ENCODE data around the gene ATRIP.

ATRIP gene

DNA sequence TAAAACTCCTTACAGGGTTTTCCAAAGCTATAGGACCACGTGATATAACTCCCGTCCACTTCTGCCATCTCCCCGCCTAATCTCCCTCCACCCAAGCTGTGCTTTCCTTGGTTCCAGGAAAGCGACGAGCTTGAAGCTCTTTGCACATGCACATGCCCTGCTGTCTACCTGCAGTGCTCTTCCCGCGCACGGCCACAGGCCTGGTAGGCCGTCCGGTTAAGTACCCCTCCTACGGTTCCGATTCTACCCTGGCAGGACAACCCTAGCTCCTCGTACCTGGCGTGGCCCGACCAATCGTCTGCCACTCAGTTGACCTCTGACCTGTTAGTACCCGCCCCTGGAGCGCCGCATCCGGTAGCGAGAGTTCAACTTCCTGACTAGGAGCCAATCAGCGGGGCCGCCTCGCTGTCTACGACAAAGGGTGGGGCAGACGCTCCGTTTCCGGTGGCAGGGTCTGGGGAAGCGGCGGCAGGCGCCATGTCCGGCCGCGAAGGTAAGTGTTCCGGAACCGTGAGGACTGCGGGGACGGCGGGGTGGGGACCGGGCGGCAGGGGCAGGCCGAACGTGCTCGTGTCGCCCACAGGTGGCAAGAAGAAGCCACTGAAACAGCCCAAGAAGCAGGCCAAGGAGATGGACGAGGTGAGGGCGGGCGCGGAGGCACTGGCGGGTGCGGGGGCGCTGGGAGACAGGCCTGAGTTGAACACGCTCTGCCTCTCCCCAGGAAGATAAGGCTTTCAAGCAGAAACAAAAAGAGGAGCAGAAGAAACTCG, 6.5 kb upstream of the ATRIP start, which contains the start of the genes CCDC51 and TMA7 (continued):
- TF ChIP-seq, protein P1, sequence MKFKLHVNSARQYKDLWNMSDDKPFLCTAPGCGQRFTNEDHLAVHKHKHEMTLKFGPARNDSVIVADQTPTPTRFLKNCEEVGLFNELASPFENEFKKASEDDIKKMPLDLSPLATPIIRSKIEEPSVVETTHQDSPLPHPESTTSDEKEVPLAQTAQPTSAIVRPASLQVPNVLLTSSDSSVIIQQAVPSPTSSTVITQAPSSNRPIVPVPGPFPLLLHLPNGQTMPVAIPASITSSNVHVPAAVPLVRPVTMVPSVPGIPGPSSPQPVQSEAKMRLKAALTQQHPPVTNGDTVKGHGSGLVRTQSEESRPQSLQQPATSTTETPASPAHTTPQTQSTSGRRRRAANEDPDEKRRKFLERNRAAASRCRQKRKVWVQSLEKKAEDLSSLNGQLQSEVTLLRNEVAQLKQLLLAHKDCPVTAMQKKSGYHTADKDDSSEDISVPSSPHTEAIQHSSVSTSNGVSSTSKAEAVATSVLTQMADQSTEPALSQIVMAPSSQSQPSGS (tag by site-specific recombination; IDR thresholded peaks at IDR 0.05; ENCODE audit: low read depth) = no peak
- TF ChIP-seq BCL11B (tag by site-specific recombination; IDR thresholded peaks at IDR 0.05; ENCODE audit: low read depth) = no peak
- TF ChIP-seq, protein P2, sequence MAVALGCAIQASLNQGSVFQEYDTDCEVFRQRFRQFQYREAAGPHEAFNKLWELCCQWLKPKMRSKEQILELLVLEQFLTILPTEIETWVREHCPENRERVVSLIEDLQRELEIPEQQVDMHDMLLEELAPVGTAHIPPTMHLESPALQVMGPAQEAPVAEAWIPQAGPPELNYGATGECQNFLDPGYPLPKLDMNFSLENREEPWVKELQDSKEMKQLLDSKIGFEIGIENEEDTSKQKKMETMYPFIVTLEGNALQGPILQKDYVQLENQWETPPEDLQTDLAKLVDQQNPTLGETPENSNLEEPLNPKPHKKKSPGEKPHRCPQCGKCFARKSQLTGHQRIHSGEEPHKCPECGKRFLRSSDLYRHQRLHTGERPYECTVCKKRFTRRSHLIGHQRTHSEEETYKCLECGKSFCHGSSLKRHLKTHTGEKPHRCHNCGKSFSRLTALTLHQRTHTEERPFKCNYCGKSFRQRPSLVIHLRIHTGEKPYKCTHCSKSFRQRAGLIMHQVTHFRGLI (tag by site-specific recombination; IDR thresholded peaks at IDR 0.05) = no peak
- TF ChIP-seq, protein P3, sequence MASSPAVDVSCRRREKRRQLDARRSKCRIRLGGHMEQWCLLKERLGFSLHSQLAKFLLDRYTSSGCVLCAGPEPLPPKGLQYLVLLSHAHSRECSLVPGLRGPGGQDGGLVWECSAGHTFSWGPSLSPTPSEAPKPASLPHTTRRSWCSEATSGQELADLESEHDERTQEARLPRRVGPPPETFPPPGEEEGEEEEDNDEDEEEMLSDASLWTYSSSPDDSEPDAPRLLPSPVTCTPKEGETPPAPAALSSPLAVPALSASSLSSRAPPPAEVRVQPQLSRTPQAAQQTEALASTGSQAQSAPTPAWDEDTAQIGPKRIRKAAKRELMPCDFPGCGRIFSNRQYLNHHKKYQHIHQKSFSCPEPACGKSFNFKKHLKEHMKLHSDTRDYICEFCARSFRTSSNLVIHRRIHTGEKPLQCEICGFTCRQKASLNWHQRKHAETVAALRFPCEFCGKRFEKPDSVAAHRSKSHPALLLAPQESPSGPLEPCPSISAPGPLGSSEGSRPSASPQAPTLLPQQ (tag by site-specific recombination; IDR thresholded peaks at IDR 0.05) = no peak
- TF ChIP-seq ZNF239 (tag by site-specific recombination; IDR thresholded peaks at IDR 0.05) = no peak
- no peak for TF ChIP-seq ZNF223 (tag by site-specific recombination; IDR thresholded peaks at IDR 0.05)
- TF ChIP-seq, protein P4, sequence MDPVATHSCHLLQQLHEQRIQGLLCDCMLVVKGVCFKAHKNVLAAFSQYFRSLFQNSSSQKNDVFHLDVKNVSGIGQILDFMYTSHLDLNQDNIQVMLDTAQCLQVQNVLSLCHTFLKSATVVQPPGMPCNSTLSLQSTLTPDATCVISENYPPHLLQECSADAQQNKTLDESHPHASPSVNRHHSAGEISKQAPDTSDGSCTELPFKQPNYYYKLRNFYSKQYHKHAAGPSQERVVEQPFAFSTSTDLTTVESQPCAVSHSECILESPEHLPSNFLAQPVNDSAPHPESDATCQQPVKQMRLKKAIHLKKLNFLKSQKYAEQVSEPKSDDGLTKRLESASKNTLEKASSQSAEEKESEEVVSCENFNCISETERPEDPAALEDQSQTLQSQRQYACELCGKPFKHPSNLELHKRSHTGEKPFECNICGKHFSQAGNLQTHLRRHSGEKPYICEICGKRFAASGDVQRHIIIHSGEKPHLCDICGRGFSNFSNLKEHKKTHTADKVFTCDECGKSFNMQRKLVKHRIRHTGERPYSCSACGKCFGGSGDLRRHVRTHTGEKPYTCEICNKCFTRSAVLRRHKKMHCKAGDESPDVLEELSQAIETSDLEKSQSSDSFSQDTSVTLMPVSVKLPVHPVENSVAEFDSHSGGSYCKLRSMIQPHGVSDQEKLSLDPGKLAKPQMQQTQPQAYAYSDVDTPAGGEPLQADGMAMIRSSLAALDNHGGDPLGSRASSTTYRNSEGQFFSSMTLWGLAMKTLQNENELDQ (tag by site-specific recombination; IDR thresholded peaks at IDR 0.05; ENCODE audit: low read depth) = no peak
- TF ChIP-seq ZBTB21 (tag by site-specific recombination; IDR thresholded peaks at IDR 0.05) = no peak
- TF ChIP-seq ZNF560 (tag by site-specific recombination; IDR thresholded peaks at IDR 0.05; ENCODE audit: borderline replicate concordance) = no peak
- 0 out of 2 replicates have a peak, but pooled peaks have one; percentile 11 for TF ChIP-seq KLF7 (tag by site-specific recombination; IDR thresholded peaks at IDR 0.05; ENCODE audit: borderline replicate concordance)
- TF ChIP-seq IKZF3 (tag by site-specific recombination; IDR thresholded peaks at IDR 0.05) = no peak
- no peak for TF ChIP-seq ZNF132 (tag by site-specific recombination; IDR thresholded peaks at IDR 0.05; ENCODE audit: borderline replicate concordance)
- no peak for TF ChIP-seq ZNF664 (tag by site-specific recombination; IDR thresholded peaks at IDR 0.05)
- no peak for TF ChIP-seq SALL2 (tag by site-specific recombination; IDR thresholded peaks at IDR 0.05; ENCODE audit: borderline replicate concordance)
- TF ChIP-seq SP3 (tag by site-specific recombination; IDR thresholded peaks at IDR 0.05) = peak; percentile 87
- no peak for TF ChIP-seq ZNF530 (tag by site-specific recombination; IDR thresholded peaks at IDR 0.05; ENCODE audit: low read depth)
- no peak for TF ChIP-seq BCL11A (tag by site-specific recombination; IDR thresholded peaks at IDR 0.05; ENCODE audit: low read depth)
- TF ChIP-seq, protein P5, sequence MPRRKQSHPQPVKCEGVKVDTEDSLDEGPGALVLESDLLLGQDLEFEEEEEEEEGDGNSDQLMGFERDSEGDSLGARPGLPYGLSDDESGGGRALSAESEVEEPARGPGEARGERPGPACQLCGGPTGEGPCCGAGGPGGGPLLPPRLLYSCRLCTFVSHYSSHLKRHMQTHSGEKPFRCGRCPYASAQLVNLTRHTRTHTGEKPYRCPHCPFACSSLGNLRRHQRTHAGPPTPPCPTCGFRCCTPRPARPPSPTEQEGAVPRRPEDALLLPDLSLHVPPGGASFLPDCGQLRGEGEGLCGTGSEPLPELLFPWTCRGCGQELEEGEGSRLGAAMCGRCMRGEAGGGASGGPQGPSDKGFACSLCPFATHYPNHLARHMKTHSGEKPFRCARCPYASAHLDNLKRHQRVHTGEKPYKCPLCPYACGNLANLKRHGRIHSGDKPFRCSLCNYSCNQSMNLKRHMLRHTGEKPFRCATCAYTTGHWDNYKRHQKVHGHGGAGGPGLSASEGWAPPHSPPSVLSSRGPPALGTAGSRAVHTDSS (tag by site-specific recombination; IDR thresholded peaks at IDR 0.05) = no peak
- TF ChIP-seq ZNF621 (tag by site-specific recombination; IDR thresholded peaks at IDR 0.05) = no peak
- TF ChIP-seq, protein P6, sequence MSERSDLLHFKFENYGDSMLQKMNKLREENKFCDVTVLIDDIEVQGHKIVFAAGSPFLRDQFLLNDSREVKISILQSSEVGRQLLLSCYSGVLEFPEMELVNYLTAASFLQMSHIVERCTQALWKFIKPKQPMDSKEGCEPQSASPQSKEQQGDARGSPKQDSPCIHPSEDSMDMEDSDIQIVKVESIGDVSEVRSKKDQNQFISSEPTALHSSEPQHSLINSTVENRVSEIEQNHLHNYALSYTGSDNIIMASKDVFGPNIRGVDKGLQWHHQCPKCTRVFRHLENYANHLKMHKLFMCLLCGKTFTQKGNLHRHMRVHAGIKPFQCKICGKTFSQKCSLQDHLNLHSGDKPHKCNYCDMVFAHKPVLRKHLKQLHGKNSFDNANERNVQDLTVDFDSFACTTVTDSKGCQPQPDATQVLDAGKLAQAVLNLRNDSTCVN (tag by site-specific recombination; optimal IDR thresholded peaks at IDR 0.05) = peak; percentile 59
- no peak for TF ChIP-seq ZNF175 (tag by site-specific recombination; IDR thresholded peaks at IDR 0.05)
- TF ChIP-seq ZSCAN30 (tag by site-specific recombination; IDR thresholded peaks at IDR 0.05) = no peak
- TF ChIP-seq ZNF423 (tag by site-specific recombination; IDR thresholded peaks at IDR 0.05) = no peak
- TF ChIP-seq ZNF677 (tag by site-specific recombination; IDR thresholded peaks at IDR 0.05) = no peak
- TF ChIP-seq, protein P7, sequence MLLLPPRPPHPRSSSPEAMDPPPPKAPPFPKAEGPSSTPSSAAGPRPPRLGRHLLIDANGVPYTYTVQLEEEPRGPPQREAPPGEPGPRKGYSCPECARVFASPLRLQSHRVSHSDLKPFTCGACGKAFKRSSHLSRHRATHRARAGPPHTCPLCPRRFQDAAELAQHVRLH (tag by site-specific recombination; IDR thresholded peaks at IDR 0.05) = peak; percentile 100
- TF ChIP-seq ZNF600 (tag by site-specific recombination; IDR thresholded peaks at IDR 0.05) = peak; percentile 93
- no peak for TF ChIP-seq ZNF174 (tag by site-specific recombination; IDR thresholded peaks at IDR 0.05)
- TF ChIP-seq ZNF292 (tag by site-specific recombination; IDR thresholded peaks at IDR 0.05; ENCODE audit: borderline replicate concordance, low read depth) = no peak
